Epithelial cell of proximal tubule (primary cell): ENCODE data around the gene PTH2R. TPM values are rescaled to one million over a fixed set of nuclear protein-coding genes. Genes with fewer than 3 reads are reported as not detected.
"Not testable (repeated sequence)": the region's sequence is repeated elsewhere in the genome, so short reads cannot be mapped to it uniquely, and the experiment has no call there.

ENCODE experiments used
- DNase-seq: peaks from one replicate; pipeline ENCODE4 v3.0.0-alpha.2; 2011; ENCODE audit warnings: low read depth
- H3K4me3 ChIP-seq: 2 replicates; pipeline ENCODE4 v1.5.1; 2011; ENCODE audit warnings: low read depth, mild to moderate bottlenecking, low read length
- CTCF ChIP-seq: conservative IDR thresholded peaks from 2 replicates; pipeline ENCODE4 v1.5.1; 2012; ENCODE audit warnings: low read depth, mild to moderate bottlenecking, low read length
- total RNA-seq: library from RNA; depleted of rRNA; stranded (reverse); fragments of >200 nt; gene quantifications from 2 replicates; pipeline ENCODE4 v1.2.3, GENCODE V29; 2015

PTH2R gene
- total RNA-seq, 1 donor from 2014 or later = not detected

- DNase-seq = no peak
- no peak for TF ChIP-seq CTCF
- no peak overlapping the region for H3K4me3 ChIP-seq
Measured at GRCh38 chr2:208440716-208441115, 34.1 kb downstream of the PTH2R start.

- no peak for TF ChIP-seq CTCF
- no peak for DNase-seq
- H3K4me3 ChIP-seq = no peak overlapping the region
Measured at GRCh38 chr2:208441951-208442350, 35.4 kb downstream of the PTH2R start.

GRCh38 chr2:208447447-208447846 is 40.9 kb downstream of the PTH2R start:
- H3K4me3 ChIP-seq = not testable (repeated sequence)

GRCh38 chr2:208451061-208451460 is 44.5 kb downstream of the PTH2R start:
- H3K4me3 ChIP-seq = no peak overlapping the region
- DNase-seq = no peak
- TF ChIP-seq CTCF = no peak

More at GRCh38 chr2:208447447-208447846, 40.9 kb downstream of the PTH2R start:
- DNase-seq = not testable (repeated sequence)

GRCh38 chr2:208454861-208455260 is 48.3 kb downstream of the PTH2R start:
- H3K4me3 ChIP-seq = no peak overlapping the region
- no peak for DNase-seq
- no peak for TF ChIP-seq CTCF

GRCh38 chr2:208463721-208464120 is 57.1 kb downstream of the PTH2R start:
- no peak for DNase-seq
- H3K4me3 ChIP-seq = no peak overlapping the region
- TF ChIP-seq CTCF = no peak

GRCh38 chr2:208464205-208464604 is 57.6 kb downstream of the PTH2R start:
- H3K4me3 ChIP-seq = no peak overlapping the region
- TF ChIP-seq CTCF = no peak
- no peak for DNase-seq
